AG10803 (cell line): ENCODE results near the gene SRP9.

ENCODE experiments used
- DNase-seq: peaks from one replicate; pipeline ENCODE4 v3.0.0; 2010; ENCODE audit warnings: low read depth
- H3K4me3 ChIP-seq: 2 replicates; pipeline ENCODE4 v1.5.1; 2011; ENCODE audit warnings: mild to moderate bottlenecking, low read length, control low read depth
- CTCF ChIP-seq: conservative IDR thresholded peaks from 2 replicates; pipeline ENCODE4 v1.5.1; 2011; ENCODE audit warnings: mild to moderate bottlenecking, low read length, control low read depth, inconsistent platforms

The SRP9 gene

GRCh38 chr1:225777583-225778336 lies at the start of gene SRP9:
SRP9 (plus strand) TSS chr1:225777826; CDS start chr1:225777941, 115 bp downstream.
- H3K4me3 ChIP-seq = peak within 1 kb of the TSS; percentile 86
- peak; percentile 97 for DNase-seq
- TF ChIP-seq CTCF = peak; percentile 84

- no peak for TF ChIP-seq CTCF
- H3K4me3 ChIP-seq = no peak overlapping the region
- DNase-seq = no peak
Observed at GRCh38 chr1:225731491-225731890, 46.1 kb upstream of the SRP9 start.

- no peak for DNase-seq
Observed at GRCh38 chr1:225733254-225733653, 44.4 kb upstream of the SRP9 start.

GRCh38 chr1:225735252-225736149 lies 42.1 kb upstream of the SRP9 start:
- no peak overlapping the region; the same call in none of the 2 replicates for H3K4me3 ChIP-seq
- DNase-seq = peak; percentile 97
- peak; percentile 29; the same call in 1 of the 2 replicates for TF ChIP-seq CTCF

More at GRCh38 chr1:225733254-225733653, 44.4 kb upstream of the SRP9 start:
- no peak for TF ChIP-seq CTCF
- no peak overlapping the region for H3K4me3 ChIP-seq

GRCh38 chr1:225736437-225737098 lies 41.1 kb upstream of the SRP9 start:
- H3K4me3 ChIP-seq = no peak overlapping the region
- DNase-seq = no peak
- no peak for TF ChIP-seq CTCF

- no peak overlapping the region for H3K4me3 ChIP-seq
- no peak for TF ChIP-seq CTCF
- DNase-seq = no peak
Observed at GRCh38 chr1:225737161-225737560, 40.5 kb upstream of the SRP9 start.
